VCaP (cell line): Measurements from ENCODE around the gene CNTN4.
A peak's percentile ranks its signal among the peaks of the same experiment; 100 is the strongest.

ENCODE experiments used
- H3K27ac ChIP-seq: fragments of 450-650 bp; 2 replicates; pipeline ENCODE4 v1.5.1; 2017
- TF ChIP-seq, protein P1 (sequence below): fragments of 450-650 bp; conservative IDR thresholded peaks from 2 replicates; pipeline ENCODE4 v1.5.1; 2017; ENCODE audit warnings: mild to moderate bottlenecking, moderate library complexity

Gene CNTN4

DNA sequence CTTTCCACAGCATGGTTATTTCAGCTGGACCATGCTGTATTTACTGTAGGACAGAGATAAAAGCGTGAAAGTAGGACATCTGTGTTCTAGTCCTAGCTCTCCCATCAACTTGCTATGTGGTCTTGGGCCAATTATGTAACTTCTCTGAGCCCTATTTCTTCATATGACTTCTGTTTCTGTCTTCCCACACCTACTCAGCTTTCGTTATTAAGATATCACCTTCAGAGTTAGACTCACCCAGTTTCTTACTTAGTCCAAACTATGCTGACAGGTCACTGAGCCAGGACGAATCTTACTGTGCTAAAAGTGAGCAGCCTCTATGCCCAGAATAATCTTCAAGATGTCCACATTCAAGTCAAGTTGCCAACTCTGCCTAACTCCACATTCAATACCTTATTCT lies 727.8 kb downstream of the CNTN4 start:
- peak overlapping the region; percentile 65 for H3K27ac ChIP-seq
- TF ChIP-seq, protein P1, sequence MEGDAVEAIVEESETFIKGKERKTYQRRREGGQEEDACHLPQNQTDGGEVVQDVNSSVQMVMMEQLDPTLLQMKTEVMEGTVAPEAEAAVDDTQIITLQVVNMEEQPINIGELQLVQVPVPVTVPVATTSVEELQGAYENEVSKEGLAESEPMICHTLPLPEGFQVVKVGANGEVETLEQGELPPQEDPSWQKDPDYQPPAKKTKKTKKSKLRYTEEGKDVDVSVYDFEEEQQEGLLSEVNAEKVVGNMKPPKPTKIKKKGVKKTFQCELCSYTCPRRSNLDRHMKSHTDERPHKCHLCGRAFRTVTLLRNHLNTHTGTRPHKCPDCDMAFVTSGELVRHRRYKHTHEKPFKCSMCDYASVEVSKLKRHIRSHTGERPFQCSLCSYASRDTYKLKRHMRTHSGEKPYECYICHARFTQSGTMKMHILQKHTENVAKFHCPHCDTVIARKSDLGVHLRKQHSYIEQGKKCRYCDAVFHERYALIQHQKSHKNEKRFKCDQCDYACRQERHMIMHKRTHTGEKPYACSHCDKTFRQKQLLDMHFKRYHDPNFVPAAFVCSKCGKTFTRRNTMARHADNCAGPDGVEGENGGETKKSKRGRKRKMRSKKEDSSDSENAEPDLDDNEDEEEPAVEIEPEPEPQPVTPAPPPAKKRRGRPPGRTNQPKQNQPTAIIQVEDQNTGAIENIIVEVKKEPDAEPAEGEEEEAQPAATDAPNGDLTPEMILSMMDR = no peak

DNA sequence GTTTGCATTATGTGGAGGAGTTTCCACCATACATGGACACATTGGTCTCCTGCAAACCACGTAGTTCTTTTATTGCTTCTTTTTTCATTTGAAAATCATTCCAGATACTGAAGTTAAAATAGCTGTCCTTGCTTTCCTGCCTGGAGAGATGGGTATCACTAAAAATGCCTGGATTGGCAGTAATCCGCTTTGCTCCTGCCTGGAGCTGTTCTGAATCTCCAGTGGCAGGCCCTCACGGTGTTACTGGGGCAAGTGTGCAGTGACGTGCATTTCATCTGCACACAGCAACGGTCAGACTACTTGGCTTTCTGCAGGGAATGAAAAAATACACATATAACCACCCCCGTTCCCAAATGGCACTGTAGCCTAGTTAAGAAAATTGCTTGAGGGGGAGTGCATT lies 738.6 kb downstream of the CNTN4 start:
- TF ChIP-seq, protein P1 = no peak
- no peak overlapping the region for H3K27ac ChIP-seq

DNA sequence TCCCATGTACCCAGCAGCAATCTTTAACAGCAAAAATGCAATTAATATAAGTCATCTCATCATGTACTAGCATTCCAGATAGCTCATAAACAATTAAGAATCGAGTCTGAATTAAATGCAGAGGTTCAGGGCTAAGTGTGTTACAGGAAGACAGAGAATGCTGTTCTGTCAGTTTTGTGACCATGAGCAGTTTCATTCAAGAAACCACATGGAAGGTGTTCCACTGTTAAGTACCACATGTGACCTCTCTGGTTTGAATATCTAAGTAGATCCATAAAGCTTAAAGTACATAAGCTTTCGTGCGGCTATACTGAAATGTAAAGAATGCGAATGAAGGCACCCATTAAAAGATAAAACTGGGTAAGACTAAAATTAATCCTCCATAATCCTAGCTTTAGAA lies 739.2 kb downstream of the CNTN4 start:
- no peak overlapping the region for H3K27ac ChIP-seq
- TF ChIP-seq, protein P1 = no peak

DNA sequence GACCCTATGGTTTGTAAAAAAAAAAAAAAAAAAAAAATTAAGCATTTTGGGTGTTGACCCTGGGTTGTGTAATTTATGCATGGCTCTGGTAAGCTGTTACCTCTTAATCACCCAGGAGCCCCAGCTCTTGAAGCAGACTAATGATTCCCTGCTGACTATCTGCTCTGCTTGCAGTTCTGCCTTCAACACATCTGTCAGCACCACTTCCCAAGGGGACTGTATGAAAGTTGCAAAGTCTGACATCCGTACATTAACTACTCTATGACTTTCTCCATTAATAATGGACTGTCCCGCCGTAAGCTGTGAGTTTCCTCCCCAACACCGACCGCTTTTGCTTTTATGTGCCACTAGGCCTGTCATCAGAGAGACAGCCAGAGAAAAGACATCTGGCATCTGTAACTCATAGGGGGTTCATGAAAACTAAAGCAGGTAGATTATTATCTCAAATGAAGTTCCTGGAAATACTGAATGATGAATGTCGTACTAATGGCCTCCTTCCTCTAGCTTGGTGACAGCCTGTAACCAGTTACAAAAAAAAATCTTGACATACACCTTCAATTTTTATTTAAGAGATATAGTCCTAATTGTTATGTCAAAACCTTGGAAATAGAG lies 740.0 kb downstream of the CNTN4 start:
- no peak overlapping the region for H3K27ac ChIP-seq
- TF ChIP-seq, protein P1 = no peak

DNA sequence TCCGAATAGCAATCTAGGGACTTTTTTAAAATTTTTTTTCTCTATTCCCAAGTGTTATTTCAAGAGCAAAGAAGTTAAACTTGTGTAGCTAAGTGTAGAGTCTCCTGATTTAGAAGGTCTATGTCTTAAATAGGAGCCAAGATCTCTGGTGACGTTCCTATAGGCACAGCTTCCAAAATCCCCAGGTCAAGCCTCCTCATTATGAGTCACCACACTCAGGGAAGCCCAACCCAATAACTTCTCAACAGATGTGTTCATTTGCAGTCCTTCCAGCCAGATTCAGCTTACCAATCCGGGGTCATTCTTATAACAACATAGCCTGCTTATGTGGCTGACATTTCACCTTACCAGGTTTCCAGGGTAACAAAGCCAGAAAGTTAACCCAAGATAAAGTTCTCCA lies 741.2 kb downstream of the CNTN4 start:
- H3K27ac ChIP-seq = no peak overlapping the region
- TF ChIP-seq, protein P1 = no peak

DNA sequence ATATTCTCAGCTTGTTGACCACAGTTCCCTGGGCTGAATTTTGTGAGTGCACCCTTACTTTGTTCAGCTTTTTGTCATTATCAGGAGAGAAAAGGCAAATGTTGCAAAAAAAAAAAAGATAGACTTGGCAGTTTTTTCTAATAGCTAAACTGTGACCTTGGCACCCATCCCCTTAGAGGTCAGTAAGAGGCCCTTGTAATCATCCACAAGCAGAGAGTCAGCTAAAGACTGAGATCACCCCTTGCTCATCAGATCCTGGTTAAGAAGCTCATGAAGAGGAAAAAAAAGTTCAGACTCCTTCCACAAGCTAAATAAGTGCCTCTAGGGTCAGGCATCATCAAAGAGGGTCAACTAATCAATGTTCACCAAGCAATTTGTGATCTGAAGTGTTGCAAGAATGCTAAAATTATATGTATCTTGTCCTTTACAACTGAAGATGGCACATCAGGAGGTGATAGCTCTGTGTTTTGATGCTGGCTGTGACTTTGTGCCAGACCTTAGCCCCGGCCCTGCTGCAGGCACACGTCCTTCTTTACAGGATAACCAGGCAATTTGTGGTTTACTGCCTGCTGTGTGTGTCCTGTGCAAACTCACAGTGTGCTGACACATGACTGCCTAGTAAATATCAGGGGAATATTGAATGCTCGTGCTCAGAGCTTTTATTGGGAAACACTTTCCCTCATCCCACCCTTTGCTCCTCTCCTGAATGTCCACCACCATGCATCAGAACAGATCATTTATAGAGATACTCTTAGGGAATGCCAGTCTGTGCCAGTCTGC lies 748.6 kb downstream of the CNTN4 start:
- H3K27ac ChIP-seq = no peak overlapping the region
- TF ChIP-seq, protein P1 = no peak

DNA sequence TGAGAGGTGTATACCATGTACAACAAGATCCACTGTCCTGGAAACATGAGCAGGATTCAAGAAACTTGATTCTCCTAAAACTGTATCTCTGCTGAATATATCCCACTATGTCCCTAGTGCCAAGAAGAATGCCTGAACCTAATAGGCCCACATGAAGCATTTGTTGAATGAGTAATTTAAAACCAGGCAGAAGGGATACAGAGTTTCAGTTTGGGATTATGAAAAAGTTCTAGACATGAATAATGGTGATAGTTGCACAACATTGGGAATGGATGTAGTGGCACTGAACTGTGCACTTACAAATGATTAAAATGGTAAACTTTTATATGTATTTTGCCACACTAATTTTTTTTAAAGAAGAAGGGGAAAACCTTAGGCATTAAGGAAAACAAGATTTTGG lies 750.4 kb downstream of the CNTN4 start:
- TF ChIP-seq, protein P1 = no peak
- H3K27ac ChIP-seq = no peak overlapping the region
